ENCODE data around the gene GNAO1. TPM values are rescaled to one million over a fixed set of nuclear protein-coding genes. Genes with fewer than 3 reads are reported as not detected.
A peak's percentile ranks its signal among the peaks of the same experiment; 100 is the strongest.

GNAO1 gene
- total and polyA plus RNA-seq, 8 donors, result 1.2 to 13.4 (median 4.8) TPM

DNA sequence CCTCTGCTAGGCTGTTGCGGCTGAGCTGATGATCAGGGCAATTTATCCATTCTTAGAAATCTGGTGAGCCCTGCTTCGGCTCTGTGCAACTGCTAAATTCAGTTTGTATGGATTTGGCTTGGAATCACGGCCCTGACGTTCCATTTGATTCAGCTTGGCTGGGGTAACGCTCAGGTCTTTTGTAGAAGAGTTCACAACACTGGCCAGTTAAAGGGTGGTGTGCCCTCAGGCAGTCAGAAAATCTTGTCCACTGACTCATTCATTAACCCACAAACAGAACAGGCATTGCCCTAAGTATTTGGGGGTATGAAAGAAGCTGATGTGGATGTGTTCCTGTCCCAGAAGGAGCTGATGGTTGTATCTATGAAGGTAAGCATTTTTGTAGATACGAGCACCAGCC, 53.9 kb downstream of the GNAO1 start:
- Histone ChIP-seq H3K27ac (no peak overlapping the region), H3K4me3 (no peak overlapping the region), H3K9me3 (no peaks in the 10 kb centered on the region), H3K36me3 (no peaks in the 10 kb centered on the region), H3K4me1 (no peaks in the 10 kb centered on the region), H3K27me3 (no peaks in the 10 kb centered on the region)
- ATAC-seq (no peak), DNase-seq (no peak), FAIRE-seq (no peak)
- TF ChIP-seq, protein P1, sequence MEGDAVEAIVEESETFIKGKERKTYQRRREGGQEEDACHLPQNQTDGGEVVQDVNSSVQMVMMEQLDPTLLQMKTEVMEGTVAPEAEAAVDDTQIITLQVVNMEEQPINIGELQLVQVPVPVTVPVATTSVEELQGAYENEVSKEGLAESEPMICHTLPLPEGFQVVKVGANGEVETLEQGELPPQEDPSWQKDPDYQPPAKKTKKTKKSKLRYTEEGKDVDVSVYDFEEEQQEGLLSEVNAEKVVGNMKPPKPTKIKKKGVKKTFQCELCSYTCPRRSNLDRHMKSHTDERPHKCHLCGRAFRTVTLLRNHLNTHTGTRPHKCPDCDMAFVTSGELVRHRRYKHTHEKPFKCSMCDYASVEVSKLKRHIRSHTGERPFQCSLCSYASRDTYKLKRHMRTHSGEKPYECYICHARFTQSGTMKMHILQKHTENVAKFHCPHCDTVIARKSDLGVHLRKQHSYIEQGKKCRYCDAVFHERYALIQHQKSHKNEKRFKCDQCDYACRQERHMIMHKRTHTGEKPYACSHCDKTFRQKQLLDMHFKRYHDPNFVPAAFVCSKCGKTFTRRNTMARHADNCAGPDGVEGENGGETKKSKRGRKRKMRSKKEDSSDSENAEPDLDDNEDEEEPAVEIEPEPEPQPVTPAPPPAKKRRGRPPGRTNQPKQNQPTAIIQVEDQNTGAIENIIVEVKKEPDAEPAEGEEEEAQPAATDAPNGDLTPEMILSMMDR (IDR thresholded peaks at IDR 0.05), result no peak
- intact Hi-C loops (cut with DNase I), result no loop called here
- WGBS, 2 donors, result 78 to 94% methylated on average over 6 of the region's 6 CpGs

DNA sequence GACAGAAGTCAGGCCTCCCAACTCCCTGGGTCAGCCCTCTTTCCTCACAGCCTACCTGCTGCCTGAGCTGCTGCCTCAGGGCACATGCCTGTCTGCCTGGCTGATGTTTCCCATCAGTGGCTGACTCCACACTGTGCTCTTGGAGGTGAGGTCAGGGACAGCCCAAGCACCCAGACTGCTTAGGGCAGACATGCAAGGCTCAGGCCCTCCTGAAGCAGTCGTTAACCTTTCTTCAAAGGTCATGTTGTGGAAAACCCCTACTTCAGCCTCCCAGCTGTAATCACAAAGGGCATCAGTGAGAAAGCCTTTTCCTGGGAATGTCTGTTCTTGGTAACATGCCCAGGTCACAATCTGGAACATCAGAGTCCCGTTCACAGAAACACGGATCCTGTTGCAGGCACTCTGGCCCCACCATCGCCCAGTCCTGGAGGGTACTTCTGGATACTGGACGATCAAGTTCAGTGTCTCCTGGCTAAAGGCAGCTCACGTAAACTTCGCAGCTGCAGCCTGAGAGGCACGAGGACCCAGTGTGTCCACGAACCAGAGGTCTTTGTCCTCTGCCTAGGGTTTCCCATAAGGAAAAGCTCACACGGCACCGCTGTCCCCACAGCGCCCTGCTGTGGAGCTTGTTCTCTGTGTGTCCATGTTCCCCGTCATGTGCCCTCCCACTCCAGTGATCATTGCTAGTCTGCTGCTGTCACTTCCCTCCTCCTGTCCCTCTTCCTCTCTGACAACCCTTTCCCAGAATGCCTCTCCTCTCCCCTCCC, 54.9 kb downstream of the GNAO1 start:
- TF ChIP-seq, protein P1 (IDR thresholded peaks at IDR 0.05), result no peak
- Histone ChIP-seq H3K27me3 (no peaks in the 10 kb centered on the region), H3K27ac (no peak overlapping the region), H3K4me1 (no peaks in the 10 kb centered on the region), H3K4me3 (no peak overlapping the region), H3K9me3 (no peaks in the 10 kb centered on the region), H3K36me3 (no peaks in the 10 kb centered on the region)
- ATAC-seq (peak in 3 of 4 donors; percentile 45 to 65 (median 58)), DNase-seq (no peak), FAIRE-seq (no peak)
- WGBS, 2 donors, result 59 to 60% methylated on average over 13 of the region's 13 CpGs
- intact Hi-C loops (cut with DNase I), result no loop called here

DNA sequence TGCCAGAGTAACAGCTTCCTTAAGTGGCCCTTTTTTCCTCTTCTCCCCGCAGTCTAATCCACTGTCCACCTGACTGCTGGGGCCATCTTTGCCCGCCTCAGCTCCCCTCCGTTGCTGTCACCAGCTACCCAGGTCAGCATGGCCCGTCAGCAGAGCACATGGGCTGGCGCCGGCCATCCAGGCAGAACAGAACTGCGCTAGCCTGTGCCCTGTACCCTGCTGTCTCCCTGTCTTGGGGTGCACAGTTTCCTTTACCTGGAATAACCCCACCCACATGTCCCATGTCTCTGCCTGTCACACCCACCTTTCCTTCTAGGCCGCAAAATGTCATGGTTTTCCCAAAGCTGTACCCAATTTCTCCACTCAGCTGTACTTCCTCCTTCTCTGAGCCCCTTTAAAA, 55.7 kb downstream of the GNAO1 start:
- TF ChIP-seq, protein P1 (IDR thresholded peaks at IDR 0.05), result no peak
- Histone ChIP-seq H3K27me3 (no peaks in the 10 kb centered on the region), H3K4me3 (no peak overlapping the region), H3K9me3 (no peaks in the 10 kb centered on the region), H3K4me1 (no peaks in the 10 kb centered on the region), H3K27ac (no peak overlapping the region), H3K36me3 (no peaks in the 10 kb centered on the region)
- ATAC-seq (peak in 1 of 4 donors; percentile 20), DNase-seq (no peak), FAIRE-seq (no peak)
- intact Hi-C loops (cut with DNase I), result no loop called here
- WGBS, 2 donors, result 94 to 95% methylated on average over 8 of the region's 8 CpGs

DNA sequence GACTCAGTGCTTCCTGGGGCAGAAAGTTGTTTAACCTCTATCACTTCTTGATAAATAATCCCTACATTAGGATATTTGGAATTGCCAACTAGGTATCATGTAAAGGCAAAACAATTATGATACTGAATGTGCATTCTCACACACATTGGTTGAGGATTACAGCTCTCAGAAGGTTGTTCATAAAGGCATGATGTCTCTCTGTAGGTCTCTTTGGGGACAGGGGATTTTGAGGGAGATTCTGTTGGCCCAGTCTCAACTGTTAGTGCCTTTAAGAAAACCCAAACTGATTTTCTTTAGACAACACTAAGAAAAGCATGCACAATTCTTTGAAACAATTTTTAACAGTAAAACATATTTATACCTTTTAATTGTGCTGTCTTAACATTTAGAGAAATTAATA, 56.5 kb downstream of the GNAO1 start:
- no peak for ATAC-seq
- H3K27ac ChIP-seq, result no peak overlapping the region
- TF ChIP-seq, protein P1 (IDR thresholded peaks at IDR 0.05), result no peak
- no peaks in the 10 kb centered on the region for H3K9me3 ChIP-seq
- H3K36me3 ChIP-seq, result no peaks in the 10 kb centered on the region
- DNase-seq, result no peak
- H3K27me3 ChIP-seq, result no peaks in the 10 kb centered on the region
- intact Hi-C loops (cut with DNase I), result no loop called here
- no peaks in the 10 kb centered on the region for H3K4me1 ChIP-seq
- FAIRE-seq, result no peak
- H3K4me3 ChIP-seq, result no peak overlapping the region

DNA sequence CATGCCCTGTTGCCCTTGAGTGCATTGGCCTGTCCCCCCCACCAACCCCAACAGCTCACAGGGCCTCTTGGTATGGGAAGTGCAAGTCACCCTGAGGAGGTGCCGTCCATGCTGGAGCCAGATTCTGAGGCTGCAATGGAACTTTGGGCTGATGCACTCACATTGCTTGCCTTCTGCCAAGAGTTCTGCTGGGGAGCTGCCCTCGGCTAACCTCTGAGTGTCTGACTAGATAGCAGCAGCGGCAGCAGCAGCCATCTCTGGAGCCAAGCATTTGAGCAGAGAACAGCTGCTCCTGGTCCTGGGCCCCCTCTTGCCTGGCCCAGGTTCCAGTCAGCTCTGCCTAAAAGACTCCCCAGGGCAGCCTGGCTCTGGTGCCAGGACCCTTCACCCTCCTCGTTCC, 61.5 kb downstream of the GNAO1 start:
- H3K4me1 ChIP-seq, result no peaks in the 10 kb centered on the region
- H3K27ac ChIP-seq, result no peak overlapping the region
- FAIRE-seq (no peak), ATAC-seq (peak in 2 of 4 donors; percentile 12 to 28), DNase-seq (no peak)
- no peaks in the 10 kb centered on the region for H3K36me3 ChIP-seq
- no peaks in the 10 kb centered on the region for H3K27me3 ChIP-seq
- 71 to 75% methylated on average over 4 of the region's 4 CpGs for WGBS, 2 donors
- TF ChIP-seq, protein P1 (IDR thresholded peaks at IDR 0.05), result no peak
- no peaks in the 10 kb centered on the region for H3K9me3 ChIP-seq
- intact Hi-C loops (cut with DNase I), result no loop called here
- no peak overlapping the region for H3K4me3 ChIP-seq
